Measurements from ENCODE around the gene HK1.
A peak's percentile ranks its signal among the peaks of the same experiment; 100 is the strongest.

HK1 gene

DNA sequence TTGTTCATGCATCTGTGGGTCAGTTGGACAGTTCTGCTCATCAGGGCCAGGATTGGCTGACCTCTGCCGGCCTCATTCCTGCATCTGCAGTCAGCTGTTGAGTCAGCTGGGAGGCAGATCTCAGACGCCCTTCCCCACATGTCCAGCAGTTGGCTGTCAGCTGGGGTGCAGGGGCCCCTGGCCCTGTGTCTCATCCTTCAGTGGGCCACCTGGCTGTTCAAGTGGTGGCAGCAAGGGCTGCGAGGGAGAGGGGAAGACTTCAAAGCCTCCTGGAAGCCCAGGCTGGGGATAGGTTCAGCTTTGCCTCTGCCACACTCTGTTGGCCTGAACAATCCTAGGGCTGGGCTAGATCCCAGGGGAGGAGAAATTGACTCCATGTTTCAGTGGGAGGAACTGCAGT is 105.3 kb downstream of the HK1 start:
- no peak overlapping the region for H4K91ac ChIP-seq (ENCODE audit: low read depth, low read length)
- no peak overlapping the region for H3K9ac ChIP-seq (ENCODE audit: low read length)
- no peak overlapping the region for H2BK12ac ChIP-seq (ENCODE audit: low read length)
- peaks cover 37 to 57% of the 10 kb centered on the region in 2 experiments for H3K36me3 ChIP-seq (ENCODE audit: control insufficient read depth in 1 of 2, insufficient read depth in 2 of 2, low read length in 2 of 2)
- no peak overlapping the region for H3K4me2 ChIP-seq (ENCODE audit: low read length)
- H4K8ac ChIP-seq (ENCODE audit: low read depth, low read length), result no peak overlapping the region
- H3K27me3 ChIP-seq (ENCODE audit: insufficient read depth, low read length), result no peaks in the 10 kb centered on the region
- H3K9me3 ChIP-seq (ENCODE audit: insufficient read depth, low read depth, low read length), result no peaks in the 10 kb centered on the region
- no peak overlapping the region for H2AK5ac ChIP-seq (ENCODE audit: low read length)
- WGBS (ENCODE audit: extremely low coverage, insufficient coverage, insufficient read length), result no CpG with 5 or more reads among the region's 3 CpGs
- no peak overlapping the region for H3K23ac ChIP-seq (ENCODE audit: low read length)
- H2BK5ac ChIP-seq (ENCODE audit: low read depth, low read length, poor library complexity), result no peak overlapping the region
- H3K4ac ChIP-seq (ENCODE audit: low read depth, low read length), result no peak overlapping the region
- DNase-seq, result peak; percentile 19 to 46
- no peak overlapping the region for H3K27ac ChIP-seq (ENCODE audit: low read depth, low read length)
- H4K12ac ChIP-seq (ENCODE audit: low read depth, low read length), result no peak overlapping the region
- H2AFZ ChIP-seq (ENCODE audit: insufficient read depth, low read length, poor library complexity), result no peak overlapping the region
- no peak overlapping the region for H3K18ac ChIP-seq (ENCODE audit: low read length)
- no peaks in the 10 kb centered on the region for H3K79me1 ChIP-seq (ENCODE audit: low read length)
- no peak overlapping the region for H2BK120ac ChIP-seq (ENCODE audit: insufficient read depth, low read length, poor library complexity)
- peaks cover 0 to 6% of the 10 kb centered on the region in 2 experiments for H3K4me1 ChIP-seq (ENCODE audit: control insufficient read depth in 1 of 2, insufficient read depth in 2 of 2, low read length in 2 of 2)
- no peak overlapping the region for H3K4me3 ChIP-seq (ENCODE audit: low read depth, low read length)
- no peaks in the 10 kb centered on the region for H3K79me2 ChIP-seq (ENCODE audit: control insufficient read depth, insufficient read depth, low read length, poor library complexity)
- no peak overlapping the region for H3K14ac ChIP-seq (ENCODE audit: low read length)

DNA sequence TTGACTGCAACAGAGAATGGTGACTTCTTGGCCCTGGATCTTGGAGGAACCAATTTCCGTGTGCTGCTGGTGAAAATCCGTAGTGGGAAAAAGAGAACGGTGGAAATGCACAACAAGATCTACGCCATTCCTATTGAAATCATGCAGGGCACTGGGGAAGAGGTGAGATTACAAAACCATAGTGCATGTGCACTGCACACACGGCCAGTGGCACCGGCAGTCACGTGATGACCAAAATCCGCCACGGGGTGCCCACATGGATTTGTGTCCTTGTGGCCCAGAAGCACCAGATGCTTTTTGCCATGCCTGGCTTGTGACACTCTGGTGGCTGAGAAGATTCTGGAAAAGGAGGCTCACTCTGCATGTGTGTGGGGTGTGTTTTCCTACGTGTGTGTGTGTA is 106.0 kb downstream of the HK1 start:
- H2BK12ac ChIP-seq (ENCODE audit: low read length), result no peak overlapping the region
- H3K79me1 ChIP-seq (ENCODE audit: low read length), result no peaks in the 10 kb centered on the region
- no peak overlapping the region for H2BK5ac ChIP-seq (ENCODE audit: low read depth, low read length, poor library complexity)
- no peak overlapping the region for H3K4me2 ChIP-seq (ENCODE audit: low read length)
- peaks cover 1% of the 10 kb centered on the region for H3K9me3 ChIP-seq (ENCODE audit: insufficient read depth, low read depth, low read length)
- peaks cover 41 to 62% of the 10 kb centered on the region in 2 experiments for H3K36me3 ChIP-seq (ENCODE audit: control insufficient read depth in 1 of 2, insufficient read depth in 2 of 2, low read length in 2 of 2)
- no peak overlapping the region for H3K23ac ChIP-seq (ENCODE audit: low read length)
- H3K79me2 ChIP-seq (ENCODE audit: control insufficient read depth, insufficient read depth, low read length, poor library complexity), result no peaks in the 10 kb centered on the region
- no peak overlapping the region for H2AK5ac ChIP-seq (ENCODE audit: low read length)
- H4K91ac ChIP-seq (ENCODE audit: low read depth, low read length), result no peak overlapping the region
- WGBS (ENCODE audit: extremely low coverage, insufficient coverage, insufficient read length), result no CpG with 5 or more reads among the region's 10 CpGs
- no peak overlapping the region for H3K27ac ChIP-seq (ENCODE audit: low read depth, low read length)
- H4K8ac ChIP-seq (ENCODE audit: low read depth, low read length), result no peak overlapping the region
- no peak overlapping the region for H3K14ac ChIP-seq (ENCODE audit: low read length)
- no peaks in the 10 kb centered on the region for H3K27me3 ChIP-seq (ENCODE audit: insufficient read depth, low read length)
- peaks cover 0 to 6% of the 10 kb centered on the region in 2 experiments for H3K4me1 ChIP-seq (ENCODE audit: control insufficient read depth in 1 of 2, insufficient read depth in 2 of 2, low read length in 2 of 2)
- no peak overlapping the region for H4K12ac ChIP-seq (ENCODE audit: low read depth, low read length)
- H3K4me3 ChIP-seq (ENCODE audit: low read depth, low read length), result no peak overlapping the region
- no peak for DNase-seq
- H3K9ac ChIP-seq (ENCODE audit: low read length), result no peak overlapping the region
- no peak overlapping the region for H3K4ac ChIP-seq (ENCODE audit: low read depth, low read length)
- H3K18ac ChIP-seq (ENCODE audit: low read length), result no peak overlapping the region
- no peak overlapping the region for H2BK120ac ChIP-seq (ENCODE audit: insufficient read depth, low read length, poor library complexity)
- H2AFZ ChIP-seq (ENCODE audit: insufficient read depth, low read length, poor library complexity), result no peak overlapping the region

DNA sequence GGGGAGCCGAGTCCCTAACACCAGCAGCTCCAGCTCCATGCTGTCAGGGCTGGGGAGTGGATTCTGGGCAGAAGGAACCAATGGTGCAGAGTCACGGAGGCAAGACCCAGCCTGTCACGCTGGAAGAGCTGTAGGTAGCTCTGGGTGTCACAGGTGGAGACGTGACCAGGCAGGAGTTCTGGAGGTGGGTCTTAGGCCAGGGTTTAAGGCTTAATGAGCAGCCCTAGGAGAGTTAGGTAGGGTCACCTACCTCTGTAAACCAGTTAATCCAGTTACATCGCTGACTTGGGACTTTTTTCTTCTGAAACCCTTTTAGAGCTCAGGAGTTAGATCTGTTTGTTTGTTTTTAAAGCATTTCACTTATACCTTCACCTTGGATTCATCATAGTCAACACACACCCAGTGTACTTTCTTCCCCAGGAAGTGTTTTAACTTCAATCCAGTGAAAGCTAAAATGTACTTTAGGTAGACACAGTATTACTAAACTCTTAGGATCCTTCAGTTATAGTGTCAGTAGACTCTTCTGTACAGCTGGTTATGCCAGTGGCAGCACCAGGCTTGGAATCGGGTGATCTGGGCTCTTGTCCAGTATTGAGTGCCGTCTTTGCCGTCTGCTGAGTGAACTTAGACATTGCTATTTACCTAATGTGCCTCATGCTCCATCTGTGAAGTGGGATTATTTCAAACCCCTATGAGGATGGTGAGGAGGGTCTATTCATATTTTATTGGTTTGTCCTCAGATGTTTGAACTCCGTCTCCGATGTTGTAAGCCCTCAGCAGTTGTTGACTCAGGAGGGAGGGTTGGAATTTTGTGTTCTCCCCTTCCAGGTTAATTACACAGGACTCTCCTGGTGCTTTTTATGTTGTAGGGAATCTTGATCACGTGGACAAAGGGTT is 107.4 kb downstream of the HK1 start:
- H2BK5ac ChIP-seq (ENCODE audit: low read depth, low read length, poor library complexity), result peak overlapping the region; percentile 16
- peaks cover 0 to 6% of the 10 kb centered on the region in 2 experiments for H3K4me1 ChIP-seq (ENCODE audit: control insufficient read depth in 1 of 2, insufficient read depth in 2 of 2, low read length in 2 of 2)
- H3K9me3 ChIP-seq (ENCODE audit: insufficient read depth, low read depth, low read length), result peaks cover 1% of the 10 kb centered on the region
- no peak overlapping the region for H2BK120ac ChIP-seq (ENCODE audit: insufficient read depth, low read length, poor library complexity)
- H3K79me2 ChIP-seq (ENCODE audit: control insufficient read depth, insufficient read depth, low read length, poor library complexity), result no peaks in the 10 kb centered on the region
- H4K8ac ChIP-seq (ENCODE audit: low read depth, low read length), result no peak overlapping the region
- H2BK12ac ChIP-seq (ENCODE audit: low read length), result no peak overlapping the region
- H2AFZ ChIP-seq (ENCODE audit: insufficient read depth, low read length, poor library complexity), result no peak overlapping the region
- H3K18ac ChIP-seq (ENCODE audit: low read length), result no peak overlapping the region
- no peak overlapping the region for H3K14ac ChIP-seq (ENCODE audit: low read length)
- H4K12ac ChIP-seq (ENCODE audit: low read depth, low read length), result no peak overlapping the region
- no peak overlapping the region for H2AK5ac ChIP-seq (ENCODE audit: low read length)
- H3K23ac ChIP-seq (ENCODE audit: low read length), result no peak overlapping the region
- no peak overlapping the region for H3K4ac ChIP-seq (ENCODE audit: low read depth, low read length)
- H3K4me3 ChIP-seq (ENCODE audit: low read depth, low read length), result no peak overlapping the region
- peaks cover 38 to 60% of the 10 kb centered on the region in 2 experiments for H3K36me3 ChIP-seq (ENCODE audit: control insufficient read depth in 1 of 2, insufficient read depth in 2 of 2, low read length in 2 of 2)
- no CpG with 5 or more reads among the region's 11 CpGs for WGBS (ENCODE audit: extremely low coverage, insufficient coverage, insufficient read length)
- no peak overlapping the region for H3K4me2 ChIP-seq (ENCODE audit: low read length)
- H3K79me1 ChIP-seq (ENCODE audit: low read length), result no peaks in the 10 kb centered on the region
- H3K27me3 ChIP-seq (ENCODE audit: insufficient read depth, low read length), result no peaks in the 10 kb centered on the region
- peak overlapping the region; percentile 4 for H3K27ac ChIP-seq (ENCODE audit: low read depth, low read length)
- no peak overlapping the region for H4K91ac ChIP-seq (ENCODE audit: low read depth, low read length)
- DNase-seq, result peak in 1 of 2 donors; percentile 38
- no peak overlapping the region for H3K9ac ChIP-seq (ENCODE audit: low read length)

GRCh38 chr10:69387500-69387899 is 109.2 kb downstream of the HK1 start:
- Histone ChIP-seq H3K27ac (ENCODE audit: low read depth, low read length) (no peak overlapping the region), H4K12ac (ENCODE audit: low read depth, low read length) (no peak overlapping the region), H3K79me2 (ENCODE audit: control insufficient read depth, insufficient read depth, low read length, poor library complexity) (no peaks in the 10 kb centered on the region), H3K9ac (ENCODE audit: low read length) (no peak overlapping the region), H4K8ac (ENCODE audit: low read depth, low read length) (no peak overlapping the region), H2BK5ac (ENCODE audit: low read depth, low read length, poor library complexity) (no peak overlapping the region), H3K27me3 (ENCODE audit: insufficient read depth, low read length) (no peaks in the 10 kb centered on the region), H2BK12ac (ENCODE audit: low read length) (no peak overlapping the region), H3K9me3 (ENCODE audit: insufficient read depth, low read depth, low read length) (peaks cover 1% of the 10 kb centered on the region), H3K36me3 (ENCODE audit: control insufficient read depth in 1 of 2, insufficient read depth in 2 of 2, low read length in 2 of 2) (peaks cover 45 to 64% of the 10 kb centered on the region in 2 experiments), H3K23ac (ENCODE audit: low read length) (no peak overlapping the region), H3K4me1 (ENCODE audit: control insufficient read depth in 1 of 2, insufficient read depth in 2 of 2, low read length in 2 of 2) (peaks cover 0 to 6% of the 10 kb centered on the region in 2 experiments), H3K14ac (ENCODE audit: low read length) (no peak overlapping the region), H2AFZ (ENCODE audit: insufficient read depth, low read length, poor library complexity) (no peak overlapping the region), H3K18ac (ENCODE audit: low read length) (no peak overlapping the region), H3K79me1 (ENCODE audit: low read length) (no peaks in the 10 kb centered on the region), H4K91ac (ENCODE audit: low read depth, low read length) (no peak overlapping the region), H3K4me2 (ENCODE audit: low read length) (no peak overlapping the region), H2BK120ac (ENCODE audit: insufficient read depth, low read length, poor library complexity) (no peak overlapping the region), H2AK5ac (ENCODE audit: low read length) (no peak overlapping the region), H3K4ac (ENCODE audit: low read depth, low read length) (no peak overlapping the region), H3K4me3 (ENCODE audit: low read depth, low read length) (no peak overlapping the region)
- peak; percentile 20 to 67 for DNase-seq
- WGBS (ENCODE audit: extremely low coverage, insufficient coverage, insufficient read length), result no CpG with 5 or more reads among the region's 3 CpGs
